Liver (tissue), 1 donor: Measurements from ENCODE around the gene GAMT.

ENCODE experiments used
- SP1 ChIP-seq: IDR thresholded peaks from 2 replicates; pipeline ENCODE4 v1.6.1; 2018; ENCODE audit warnings: antibody characterized with exemption, mild to moderate bottlenecking
- TAF1 ChIP-seq: conservative IDR thresholded peaks from 2 replicates; pipeline ENCODE4 v1.6.1; 2016; ENCODE audit warnings: antibody characterized with exemption, mild to moderate bottlenecking
- donor health status: healthy.

DNA sequence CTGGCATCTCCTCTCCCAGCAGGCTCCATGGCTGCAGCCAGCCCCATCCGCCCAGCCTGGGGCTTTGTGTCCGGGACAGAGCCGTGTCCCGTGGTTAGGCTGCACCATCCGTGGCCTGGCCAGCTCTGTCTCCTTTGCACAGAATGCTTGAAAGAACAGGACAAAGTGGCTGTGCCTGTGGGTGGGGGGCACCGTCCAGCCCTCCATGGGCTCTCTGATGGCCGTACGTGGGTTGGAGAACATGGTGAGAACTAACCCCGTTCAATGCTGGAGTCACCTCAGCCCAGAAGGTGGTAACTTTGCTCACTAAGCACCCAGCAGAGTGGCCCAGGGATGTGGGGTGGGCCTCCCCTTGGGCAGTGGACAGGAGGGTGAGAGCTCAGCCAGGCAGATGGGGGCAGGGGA, 39.7 kb upstream of the GAMT start:
- TF ChIP-seq SP1 (no peak), TAF1 (no peak)
